ENCODE results near the gene HYAL2. TPM values are rescaled to one million over a fixed set of nuclear protein-coding genes. Genes with fewer than 3 reads are reported as not detected.

The HYAL2 gene
- total and polyA plus RNA-seq, 2 of the 8 experiments (the other 6 are each of a cell fraction or from before 2014, with no cell fraction given) = 51.9 to 176 TPM

DNA sequence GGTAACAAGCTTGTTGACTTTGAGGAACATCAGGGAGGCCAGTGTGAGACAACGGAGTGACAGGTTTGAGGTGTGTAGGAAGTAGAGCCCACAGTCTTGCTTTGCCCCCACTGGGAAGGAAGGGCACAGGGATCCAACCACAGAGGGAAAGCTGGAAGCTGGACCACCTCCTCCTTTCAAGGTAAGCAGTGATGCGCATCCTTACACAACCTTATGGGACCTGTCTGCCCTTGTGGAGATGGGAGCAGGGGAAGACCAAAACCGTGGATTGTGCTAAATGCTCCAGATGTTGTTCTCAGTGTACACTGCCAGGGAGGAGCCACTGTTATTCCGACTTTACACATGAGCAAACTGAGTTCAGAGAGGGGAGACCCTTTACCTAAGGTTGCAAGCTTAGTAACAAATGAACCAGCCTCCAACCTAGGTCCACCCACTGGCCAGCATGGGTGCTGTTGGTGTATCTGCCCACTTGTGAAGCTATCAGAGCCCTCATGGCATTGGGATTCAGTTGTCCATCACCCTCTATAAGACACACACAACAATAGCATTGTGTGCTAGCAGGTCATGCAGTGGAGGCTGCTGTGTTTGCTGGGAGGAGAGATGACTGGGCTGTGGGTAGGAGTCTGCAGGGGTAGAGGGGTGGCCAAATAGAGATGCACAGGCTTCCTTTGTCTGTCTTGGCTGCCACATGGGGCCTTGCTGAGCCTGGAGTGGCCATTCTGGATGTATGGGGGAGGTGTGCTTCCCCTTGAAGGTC lies 44.2 kb downstream of the HYAL2 start (continued):
- TF ChIP-seq RXRA (IDR thresholded peaks at IDR 0.05; ENCODE audit: insufficient read depth, low read depth, low read length) (no peak), GTF2F1 (IDR thresholded peaks at IDR 0.05; ENCODE audit: borderline replicate concordance, low read depth, low read length) (no peak), GABPA (IDR thresholded peaks at IDR 0.05; ENCODE audit: borderline replicate concordance, insufficient read depth, low read length) (no peak), E2F6 (IDR thresholded peaks at IDR 0.05) (no peak), CHD7 (IDR thresholded peaks at IDR 0.05; ENCODE audit: insufficient replicate concordance, low read length) (no peak), EZH2 (IDR thresholded peaks at IDR 0.05; ENCODE audit: low read depth, low read length, severe bottlenecking) (no peak)
